K562 (cell line): ENCODE data around the gene PARK7. TPM values are rescaled to one million over a fixed set of nuclear protein-coding genes. Genes with fewer than 3 reads are reported as not detected.

Experiments
- ARID4B ChIP-seq: sonication (generic); formaldehyde crosslinking; IDR thresholded peaks from 2 replicates; pipeline ENCODE4 v1.8.0; 2022; ENCODE audit warnings: mild to moderate bottlenecking, missing genetic modification reagents
- CHD1 ChIP-seq: fragments of 200-600 bp; sonication (generic); IDR thresholded peaks from one replicate; pipeline ENCODE4 v1.6.1; 2012; ENCODE audit warnings: mild to moderate bottlenecking, moderate library complexity, low read length, inconsistent platforms
- CREM ChIP-seq: IDR thresholded peaks from 2 replicates; pipeline ENCODE4 v1.6.1; 2014; ENCODE audit warnings: antibody characterized with exemption, low read depth
- E2F3 ChIP-seq: fragments of 250-450 bp; sonication (Bioruptor Pico); IDR thresholded peaks from 2 replicates; pipeline ENCODE4 v1.4.0; 2020; ENCODE audit warnings: mild to moderate bottlenecking
- EGR1 ChIP-seq: fragments of 450-650 bp; conservative IDR thresholded peaks from 2 replicates; pipeline ENCODE4 v1.6.1; 2017; ENCODE audit warnings: mild to moderate bottlenecking
- HIVEP1 ChIP-seq: fragments of 250-450 bp; sonication (Bioruptor Pico); IDR thresholded peaks from 2 replicates; pipeline ENCODE4 v1.4.0; 2020; ENCODE audit warnings: mild to moderate bottlenecking
- HNRNPL ChIP-seq: fragments of 200-400 bp; formaldehyde crosslinking; IDR thresholded peaks from 2 replicates; pipeline ENCODE4 v1.6.1; 2017; ENCODE audit warnings: low read depth, mild to moderate bottlenecking, low read length
- L3MBTL2 ChIP-seq: fragments of 450-650 bp; IDR thresholded peaks from 2 replicates; pipeline ENCODE4 v1.6.1; 2016; ENCODE audit warnings: mild to moderate bottlenecking, moderate library complexity
- MAX ChIP-seq: sonication (generic); formaldehyde crosslinking; IDR thresholded peaks from 2 replicates; pipeline ENCODE4 v1.9.0; 2022; ENCODE audit warnings: mild to moderate bottlenecking, missing genetic modification reagents
- MLLT1 ChIP-seq, 2 experiments: fragments of 450-650 bp; IDR thresholded peaks; 2 replicates each; pipeline ENCODE4 v1.6.1; 2016
- MTA1 ChIP-seq: fragments of 450-650 bp; IDR thresholded peaks from 2 replicates; pipeline ENCODE4 v1.6.1; 2017; ENCODE audit warnings: borderline replicate concordance
- NCOR1 ChIP-seq: fragments of 450-650 bp; IDR thresholded peaks from 2 replicates; pipeline ENCODE4 v1.6.1; 2016; ENCODE audit warnings: mild to moderate bottlenecking, moderate library complexity
- RBFOX2 ChIP-seq: fragments of 200-400 bp; formaldehyde crosslinking; IDR thresholded peaks from 2 replicates; pipeline ENCODE4 v1.6.1; 2017; ENCODE audit warnings: low read depth, mild to moderate bottlenecking, low read length, moderate library complexity
- SRSF7 ChIP-seq: fragments of 200-400 bp; formaldehyde crosslinking; optimal IDR thresholded peaks from 2 replicates; pipeline ENCODE3; 2017; ENCODE audit warnings: mild to moderate bottlenecking, low read depth, low read length
- TBL1XR1 ChIP-seq, 2 experiments: IDR thresholded peaks; 2 replicates each; pipeline ENCODE4 v1.6.1; 2012; ENCODE audit warnings: improper control_type of control experiment in 2 of 2, low read length in 2 of 2, mild to moderate bottlenecking in 1 of 2
- TFAP4 ChIP-seq: sonication (generic); formaldehyde crosslinking; IDR thresholded peaks from 2 replicates; pipeline ENCODE4 v1.8.0; 2022; ENCODE audit warnings: missing genetic modification reagents, mild to moderate bottlenecking, moderate library complexity, borderline replicate concordance
- ZBTB17 ChIP-seq: fragments of 450-650 bp; formaldehyde crosslinking; IDR thresholded peaks from 2 replicates; pipeline ENCODE4 v1.4.0; 2020; ENCODE audit warnings: mild to moderate bottlenecking
- ZBTB2 ChIP-seq: fragments of 450-650 bp; IDR thresholded peaks from 2 replicates; pipeline ENCODE4 v1.6.1; 2016; ENCODE audit warnings: antibody characterized with exemption
- ZNF143 ChIP-seq: sonication (generic); formaldehyde crosslinking; IDR thresholded peaks from 2 replicates; pipeline ENCODE4 v1.9.0; 2022; ENCODE audit warnings: mild to moderate bottlenecking, missing genetic modification reagents
- ZNF431 ChIP-seq: sonication (generic); formaldehyde crosslinking; IDR thresholded peaks from 2 replicates; pipeline ENCODE4 v1.8.0; 2022; ENCODE audit warnings: mild to moderate bottlenecking, missing genetic modification reagents
- polyA plus RNA-seq, 8 experiments: library from polyadenylated mRNA; depleted of rRNA in 4 of 8; stranded (reverse) in 5 of 8; unstranded in 3 of 8; fragments of >200 nt; fragmentation: Nextera tagmentation in 2 of 8; fragmentation: Illumina TruSeq in 1 of 8; extraction: Ambion mirVana in 2 of 8; extraction: Trizol in 1 of 8; gene quantifications; 2 replicates each; pipeline versions ENCODE4 v1.2.1 to v1.2.3, GENCODE V29; 2011 to 2014; ENCODE audit warnings: inconsistent platforms in 1 of 8, missing spikeins in 1 of 8
- total RNA-seq, 7 experiments: library from RNA; depleted of rRNA in 6 of 7; stranded (reverse); fragments of >200 nt in 6 of 7; fragmentation: Illumina TruSeq in 2 of 7; extraction: Trizol in 2 of 7; gene quantifications; 2 replicates each; pipeline versions ENCODE4 v1.2.1 to v1.2.3, GENCODE V29; 2011 to 2021; ENCODE audit warnings: low replicate concordance in 1 of 7

The PARK7 gene
- total and polyA plus RNA-seq, 9 of the 15 experiments (the other 6 are each of a cell fraction or from before 2014, with no cell fraction given), result 374 to 1,298 (median 484) TPM

- TF ChIP-seq ARID4B (peak; percentile 89; the same call in 1 of the 2 replicates), MLLT1 (IDR thresholded peaks at IDR 0.05) (peak in 1 of 2 experiments; percentile 55; a peak in 1 of 4 replicates), EGR1 (peak; percentile 89), ZBTB17 (peak; percentile 60), HIVEP1 (0 out of 2 replicates have a peak, but pooled peaks have one; percentile 70), ZNF431 (CRISPR knock-in tag) (no peak), TFAP4 (CRISPR knock-in tag) (peak; percentile 97), RBFOX2 (peak; percentile 98), NCOR1 (peak; percentile 34), L3MBTL2 (peak; percentile 77), CHD1 (peak; percentile 66), CREM (peak; percentile 97), ZBTB2 (peak; percentile 97), MTA1 (peak; percentile 6; the same call in 1 of the 2 replicates), TBL1XR1 (IDR thresholded peaks at IDR 0.05; ENCODE audit: low read length in 2 of 2) (peak; percentile 65 to 75), MAX (CRISPR knock-in tag) (peak; percentile 94), ZNF143 (CRISPR knock-in tag) (no peak), E2F3 (CRISPR knock-in tag) (peak; percentile 46), SRSF7 (no peak), HNRNPL (peak; percentile 89; the same call in 1 of the 2 replicates)
Observed at GRCh38 chr1:7961216-7962013, at the start of gene PARK7 (continued).
